H9 (cell line): ENCODE measurements around the gene PDE5A. TPM values are rescaled to one million over a fixed set of nuclear protein-coding genes. Genes with fewer than 3 reads are reported as not detected.

Experiments
- DNase-seq: peaks from one replicate; pipeline ENCODE4 v3.0.0-alpha.2; 2017
- H2AFZ ChIP-seq: one replicate; pipeline ENCODE4 v1.6.1; 2013; ENCODE audit warnings: mild to moderate bottlenecking, low read length, control low read depth, moderate library complexity
- H2AK5ac ChIP-seq: 2 replicates; pipeline ENCODE4 v1.6.1; 2013; ENCODE audit warnings: low read length, control low read depth, mixed read lengths; ENCODE audit not compliant: insufficient read length
- H2BK120ac ChIP-seq: one replicate; pipeline ENCODE4 v1.6.1; 2013; ENCODE audit warnings: low read depth, mild to moderate bottlenecking, low read length, control low read depth, inconsistent platforms; ENCODE audit not compliant: poor library complexity, severe bottlenecking
- H2BK12ac ChIP-seq: 2 replicates; pipeline ENCODE4 v1.6.1; 2013; ENCODE audit warnings: low read length, control low read depth, mixed read lengths, low read depth; ENCODE audit not compliant: insufficient read length
- H2BK15ac ChIP-seq: 2 replicates; pipeline ENCODE4 v1.6.1; 2013; ENCODE audit warnings: low read depth, low read length, control low read depth
- H2BK20ac ChIP-seq: one replicate; pipeline ENCODE4 v1.6.1; 2013; ENCODE audit warnings: low read depth, mild to moderate bottlenecking, low read length, control low read depth, inconsistent platforms; ENCODE audit not compliant: poor library complexity, severe bottlenecking
- H2BK5ac ChIP-seq: 2 replicates; pipeline ENCODE4 v1.6.1; 2013; ENCODE audit warnings: low read length, control low read depth, mixed read lengths; ENCODE audit not compliant: insufficient read length
- H3K14ac ChIP-seq: 2 replicates; pipeline ENCODE4 v1.6.1; 2013; ENCODE audit warnings: low read length, control low read depth; ENCODE audit not compliant: insufficient read depth
- H3K18ac ChIP-seq: 2 replicates; pipeline ENCODE4 v1.6.1; 2013; ENCODE audit warnings: low read depth, mild to moderate bottlenecking, mixed read lengths, low read length, control low read depth; ENCODE audit not compliant: insufficient read length
- H3K23ac ChIP-seq: 2 replicates; pipeline ENCODE4 v1.6.1; 2013; ENCODE audit warnings: low read length, control low read depth, mixed read lengths, low read depth; ENCODE audit not compliant: insufficient read length
- H3K23me2 ChIP-seq: 2 replicates; pipeline ENCODE4 v1.6.1; 2013; ENCODE audit warnings: low read depth, mild to moderate bottlenecking, mixed read lengths, low read length, control low read depth; ENCODE audit not compliant: insufficient read length, poor library complexity, severe bottlenecking
- H3K27ac ChIP-seq: 2 replicates; pipeline ENCODE4 v1.5.1; 2013; ENCODE audit warnings: low read length, control low read depth, mixed read lengths, low read depth; ENCODE audit not compliant: insufficient read length
- H3K27me3 ChIP-seq: 2 replicates; pipeline ENCODE4 v1.6.1; 2013; ENCODE audit warnings: low read length, control low read depth, inconsistent platforms; ENCODE audit not compliant: insufficient read depth
- H3K4ac ChIP-seq: 2 replicates; pipeline ENCODE4 v1.6.1; 2013; ENCODE audit warnings: low read depth, mild to moderate bottlenecking, control low read depth, inconsistent platforms, low read length, moderate library complexity
- H3K4me1 ChIP-seq: 2 replicates; pipeline ENCODE4 v1.6.1; 2013; ENCODE audit warnings: low read length, control low read depth, inconsistent platforms; ENCODE audit not compliant: insufficient read depth
- H3K4me2 ChIP-seq: 2 replicates; pipeline ENCODE4 v1.6.1; 2013; ENCODE audit warnings: low read length, control low read depth, mixed read lengths; ENCODE audit not compliant: insufficient read length, insufficient read depth
- H3K56ac ChIP-seq: 2 replicates; pipeline ENCODE4 v1.6.1; 2013; ENCODE audit warnings: low read depth, mild to moderate bottlenecking, mixed read lengths, low read length, control low read depth; ENCODE audit not compliant: insufficient read length
- H3K79me1 ChIP-seq: 2 replicates; pipeline ENCODE4 v1.6.1; 2013; ENCODE audit warnings: low read depth, mild to moderate bottlenecking, moderate library complexity, low read length, control low read depth, inconsistent platforms; ENCODE audit not compliant: insufficient read depth, poor library complexity, severe bottlenecking
- H3K79me2 ChIP-seq: 2 replicates; pipeline ENCODE4 v1.6.1; 2013; ENCODE audit warnings: low read length, control low read depth, inconsistent platforms; ENCODE audit not compliant: insufficient read depth
- H3K9ac ChIP-seq: 2 replicates; pipeline ENCODE4 v1.6.1; 2013; ENCODE audit warnings: low read length, control low read depth, mixed read lengths; ENCODE audit not compliant: insufficient read length; ENCODE audit errors: extremely low read depth
- H3K9me3 ChIP-seq: one replicate; pipeline ENCODE4 v1.6.1; 2013; ENCODE audit warnings: low read depth, low read length, inconsistent platforms; ENCODE audit not compliant: control insufficient read depth
- H3T11ph ChIP-seq: one replicate; pipeline ENCODE4 v1.6.1; 2013; ENCODE audit warnings: mild to moderate bottlenecking, low read length, control low read depth, inconsistent platforms
- H4K20me1 ChIP-seq: one replicate; pipeline ENCODE4 v1.6.1; 2013; ENCODE audit not compliant: control insufficient read depth, insufficient read length, insufficient read depth
- H4K5ac ChIP-seq: 2 replicates; pipeline ENCODE4 v1.6.1; 2013; ENCODE audit warnings: low read depth, mild to moderate bottlenecking, mixed read lengths, low read length, control low read depth; ENCODE audit not compliant: insufficient read length
- H4K8ac ChIP-seq: replicated peaks from 2 replicates; pipeline ENCODE4 v1.6.1; 2013; ENCODE audit warnings: low read length, control low read depth, mixed read lengths, low read depth; ENCODE audit not compliant: insufficient read length
- H4K91ac ChIP-seq: 2 replicates; pipeline ENCODE4 v1.6.1; 2013; ENCODE audit warnings: low read depth, mild to moderate bottlenecking, moderate library complexity, mixed read lengths, low read length, control low read depth; ENCODE audit not compliant: insufficient read length
- H3K27ac Mint-ChIP-seq, 3 experiments: 2 replicates in 2 of 3; 3 replicates in 1 of 3; pipeline ENCODE4 v1.8.0; 2020 to 2021; ENCODE audit warnings: mixed read lengths in 3 of 3, mild to moderate bottlenecking in 1 of 3, moderate library complexity in 1 of 3
- H3K27me3 Mint-ChIP-seq: 2 replicates; pipeline ENCODE4 v1.8.0; 2021; ENCODE audit warnings: low read depth, mild to moderate bottlenecking, moderate library complexity, mixed read lengths
- H3K36me3 Mint-ChIP-seq, 3 experiments: 2 replicates in 2 of 3; 3 replicates in 1 of 3; pipeline ENCODE4 v1.8.0; 2020 to 2021; ENCODE audit warnings: low read depth in 3 of 3, mixed read lengths in 3 of 3; ENCODE audit not compliant: insufficient read depth in 1 of 3
- H3K4me1 Mint-ChIP-seq, 2 experiments: 2 replicates each; pipeline ENCODE4 v1.8.0; 2020; ENCODE audit warnings: mixed read lengths in 2 of 2
- H3K4me3 Mint-ChIP-seq, 2 experiments: 2 replicates in 1 of 2; 3 replicates in 1 of 2; pipeline ENCODE4 v1.8.0; 2020 to 2021; ENCODE audit warnings: mild to moderate bottlenecking in 2 of 2, mixed read lengths in 2 of 2, moderate library complexity in 1 of 2
- H3K9me3 Mint-ChIP-seq, 2 experiments: 2 replicates in 1 of 2; 3 replicates in 1 of 2; pipeline ENCODE4 v1.8.0; 2020; ENCODE audit warnings: mild to moderate bottlenecking in 2 of 2, mixed read lengths in 2 of 2, moderate library complexity in 1 of 2
- WGBS: extraction: QIAGEN DNeasy Blood & Tissue Kit; methylation state at CpG from one replicate; pipeline ENCODE4 v1.1.7; 2013; ENCODE audit warnings: missing lambda C conversion rate, low lambda C conversion rate, mixed read lengths; ENCODE audit not compliant: insufficient read length; ENCODE audit errors: extremely low coverage; 5-methylcytosine and 5-hydroxymethylcytosine counted together
- total RNA-seq: library from RNA; stranded (reverse); gene quantifications from 2 replicates; pipeline ENCODE4 v1.2.1, GENCODE V29; 2021
- TF ChIP-seq, protein P1 (sequence below): fragments of 200-600 bp; sonication (generic); conservative IDR thresholded peaks from 3 replicates; pipeline ENCODE4 v1.8.0; 2021; ENCODE audit warnings: antibody characterized with exemption, mild to moderate bottlenecking

The PDE5A gene
- total RNA-seq, 1 experiment from 2014 or later: 15.7 TPM

DNA sequence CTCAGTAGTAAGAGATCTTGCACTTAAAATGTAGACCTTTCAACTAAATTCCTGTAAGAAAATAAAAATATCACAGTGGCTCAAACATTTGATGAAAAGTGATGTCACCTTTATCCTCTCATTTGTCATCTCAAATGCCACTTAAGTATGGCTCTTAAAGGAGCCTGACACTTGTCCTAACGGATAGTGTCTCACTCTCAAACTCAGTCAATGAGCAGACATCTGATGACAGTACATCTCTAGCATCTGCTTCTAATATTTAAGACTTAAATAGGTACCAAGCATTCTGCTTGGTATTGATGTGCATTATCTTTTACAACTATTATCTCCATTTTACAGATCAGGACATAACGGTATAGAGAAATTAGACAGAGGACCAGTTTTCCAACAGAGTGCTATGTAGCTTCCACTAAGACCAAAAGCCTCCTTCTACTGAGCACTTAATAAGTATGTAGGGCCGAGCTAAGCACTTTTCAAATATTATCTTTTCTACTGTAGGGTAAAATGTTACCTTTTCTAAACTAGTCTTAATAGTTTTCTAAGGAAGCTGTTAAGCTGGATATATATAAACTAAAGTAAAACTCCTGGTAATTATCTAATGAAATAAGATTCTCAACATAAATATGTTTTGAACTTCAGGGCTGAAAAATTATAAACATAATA is 110.2 kb downstream of the PDE5A start:
- Histone ChIP-seq H4K91ac (no peak overlapping the region), H4K20me1 (no peaks in the 10 kb centered on the region), H2BK15ac (no peak overlapping the region), H2AK5ac (no peak overlapping the region), H3K79me2 (no peaks in the 10 kb centered on the region), H3K4ac (no peak overlapping the region), H3K23ac (no peak overlapping the region), H4K8ac (no peak overlapping the region), H3K23me2 (no peaks in the 10 kb centered on the region), H2BK12ac (no peak overlapping the region), H2BK120ac (no peak overlapping the region), H2BK5ac (no peak overlapping the region), H2AFZ (no peak overlapping the region), H3T11ph (no peak overlapping the region), H3K4me1 (peaks cover 2% of the 10 kb centered on the region; the same call in 1 of the 2 replicates), H3K4me2 (no peak overlapping the region), H3K79me1 (no peaks in the 10 kb centered on the region), H2BK20ac (no peak overlapping the region), H3K9ac (no peak overlapping the region), H3K18ac (no peak overlapping the region), H3K9me3 (no peaks in the 10 kb centered on the region), H3K27ac (no peak overlapping the region), H3K14ac (no peak overlapping the region), H3K27me3 (no peaks in the 10 kb centered on the region), H4K5ac (no peak overlapping the region), H3K56ac (no peak overlapping the region)
- Mint-ChIP-seq H3K4me1 (peaks cover 17 to 25% of the 10 kb centered on the region in 2 experiments), H3K27me3 (no peaks in the 10 kb centered on the region), H3K36me3 (peaks cover 6 to 22% (median 10%) of the 10 kb centered on the region in 3 experiments; a peak in 5 of 7 replicates), H3K9me3 (no peaks in the 10 kb centered on the region), H3K27ac (peak overlapping the region in 1 of 3 experiments; percentile 90; a peak in 3 of 7 replicates), H3K4me3 (no peak overlapping the region)
- TF ChIP-seq, protein P1, sequence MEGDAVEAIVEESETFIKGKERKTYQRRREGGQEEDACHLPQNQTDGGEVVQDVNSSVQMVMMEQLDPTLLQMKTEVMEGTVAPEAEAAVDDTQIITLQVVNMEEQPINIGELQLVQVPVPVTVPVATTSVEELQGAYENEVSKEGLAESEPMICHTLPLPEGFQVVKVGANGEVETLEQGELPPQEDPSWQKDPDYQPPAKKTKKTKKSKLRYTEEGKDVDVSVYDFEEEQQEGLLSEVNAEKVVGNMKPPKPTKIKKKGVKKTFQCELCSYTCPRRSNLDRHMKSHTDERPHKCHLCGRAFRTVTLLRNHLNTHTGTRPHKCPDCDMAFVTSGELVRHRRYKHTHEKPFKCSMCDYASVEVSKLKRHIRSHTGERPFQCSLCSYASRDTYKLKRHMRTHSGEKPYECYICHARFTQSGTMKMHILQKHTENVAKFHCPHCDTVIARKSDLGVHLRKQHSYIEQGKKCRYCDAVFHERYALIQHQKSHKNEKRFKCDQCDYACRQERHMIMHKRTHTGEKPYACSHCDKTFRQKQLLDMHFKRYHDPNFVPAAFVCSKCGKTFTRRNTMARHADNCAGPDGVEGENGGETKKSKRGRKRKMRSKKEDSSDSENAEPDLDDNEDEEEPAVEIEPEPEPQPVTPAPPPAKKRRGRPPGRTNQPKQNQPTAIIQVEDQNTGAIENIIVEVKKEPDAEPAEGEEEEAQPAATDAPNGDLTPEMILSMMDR: no peak
- no CpG with 5 or more reads among the region's 3 CpGs for WGBS
- no peak for DNase-seq
